ENCODE results near the gene IKZF4.
A peak's percentile ranks its signal among the peaks of the same experiment; 100 is the strongest.

IKZF4 gene

GRCh38 chr12:56011509-56012090 is 9.2 kb upstream of the IKZF4 start:
- Histone ChIP-seq H3K27ac (ENCODE audit: low read depth, low read length) (no peak overlapping the region), H3K4me1 (ENCODE audit: control insufficient read depth in 1 of 2, insufficient read depth in 2 of 2, low read length in 2 of 2) (peaks cover 26% of the 10 kb centered on the region in 2 donors), H3K9me3 (ENCODE audit: control insufficient read depth in 1 of 2, low read length in 2 of 2) (no peaks in the 10 kb centered on the region), H3K36me3 (ENCODE audit: control insufficient read depth in 1 of 2, insufficient read depth in 2 of 2, low read length in 2 of 2) (no peaks in the 10 kb centered on the region), H3K4me3 (ENCODE audit: low read depth in 1 of 2, low read length in 2 of 2) (no peak overlapping the region), H3K27me3 (ENCODE audit: control insufficient read depth in 1 of 2, insufficient read depth in 2 of 2, low read length in 2 of 2) (no peaks in the 10 kb centered on the region), H3K9ac (ENCODE audit: low read depth in 1 of 2, low read length in 2 of 2) (no peak overlapping the region)

DNA sequence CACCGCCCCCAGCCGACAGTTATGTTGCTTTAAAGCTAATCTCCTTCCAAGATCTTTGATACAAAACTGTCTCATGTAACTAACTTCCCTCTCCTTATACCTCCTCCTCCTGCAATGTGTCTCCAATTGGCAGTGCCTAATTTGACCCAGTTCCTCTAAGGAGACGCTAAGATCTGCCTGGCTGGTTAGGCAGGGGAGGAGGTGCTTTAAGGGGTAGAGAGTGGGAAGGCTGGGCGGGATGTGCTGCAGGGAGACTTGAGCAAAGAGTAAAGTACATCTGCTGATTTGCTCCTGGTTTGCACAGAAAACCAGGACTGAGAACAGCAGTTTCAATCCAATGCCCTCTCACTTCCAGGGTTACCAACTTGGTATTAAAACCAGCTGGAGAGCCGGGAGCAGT is 7.4 kb upstream of the IKZF4 start:
- H3K36me3 ChIP-seq (ENCODE audit: control insufficient read depth in 1 of 2, insufficient read depth in 2 of 2, low read length in 2 of 2): no peaks in the 10 kb centered on the region
- peaks cover 19 to 20% of the 10 kb centered on the region in 2 donors for H3K4me1 ChIP-seq (ENCODE audit: control insufficient read depth in 1 of 2, insufficient read depth in 2 of 2, low read length in 2 of 2)
- H3K9me3 ChIP-seq (ENCODE audit: control insufficient read depth in 1 of 2, low read length in 2 of 2): no peaks in the 10 kb centered on the region
- H3K27me3 ChIP-seq (ENCODE audit: control insufficient read depth in 1 of 2, insufficient read depth in 2 of 2, low read length in 2 of 2): no peaks in the 10 kb centered on the region
- H3K27ac ChIP-seq (ENCODE audit: low read depth, low read length): no peak overlapping the region
- peak overlapping the region in 1 of 2 donors; percentile 0 for H3K9ac ChIP-seq (ENCODE audit: low read depth in 1 of 2, low read length in 2 of 2)
- no peak overlapping the region for H3K4me3 ChIP-seq (ENCODE audit: low read depth in 1 of 2, low read length in 2 of 2)

DNA sequence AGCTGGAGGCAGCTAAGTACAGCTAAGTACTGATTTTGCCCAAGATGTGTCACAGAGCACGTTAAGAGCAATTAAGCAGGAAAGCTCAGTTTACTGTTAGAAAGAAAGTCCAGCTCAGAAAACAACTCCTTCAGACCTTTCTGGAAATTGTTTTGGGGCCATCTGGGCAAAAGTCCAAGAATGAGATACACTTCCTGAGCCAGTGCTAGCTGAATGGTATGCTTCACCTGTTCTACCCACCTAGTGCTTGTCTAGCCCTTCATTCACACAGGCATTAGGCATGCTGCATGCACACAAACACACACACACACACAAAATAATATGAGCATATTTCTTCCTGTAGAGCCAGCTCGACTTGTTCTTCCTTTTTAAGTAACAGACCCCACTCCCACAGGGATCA is 6.6 kb upstream of the IKZF4 start:
- Histone ChIP-seq H3K27me3 (ENCODE audit: control insufficient read depth in 1 of 2, insufficient read depth in 2 of 2, low read length in 2 of 2) (no peaks in the 10 kb centered on the region), H3K4me3 (ENCODE audit: low read depth in 1 of 2, low read length in 2 of 2) (no peak overlapping the region), H3K4me1 (ENCODE audit: control insufficient read depth in 1 of 2, insufficient read depth in 2 of 2, low read length in 2 of 2) (peaks cover 17 to 20% of the 10 kb centered on the region in 2 donors), H3K27ac (ENCODE audit: low read depth, low read length) (no peak overlapping the region), H3K36me3 (ENCODE audit: control insufficient read depth in 1 of 2, insufficient read depth in 2 of 2, low read length in 2 of 2) (no peaks in the 10 kb centered on the region), H3K9me3 (ENCODE audit: control insufficient read depth in 1 of 2, low read length in 2 of 2) (no peaks in the 10 kb centered on the region), H3K9ac (ENCODE audit: low read depth in 1 of 2, low read length in 2 of 2) (no peak overlapping the region)

GRCh38 chr12:56017181-56017580 is 3.7 kb upstream of the IKZF4 start:
- no peaks in the 10 kb centered on the region for H3K36me3 ChIP-seq (ENCODE audit: control insufficient read depth in 1 of 2, insufficient read depth in 2 of 2, low read length in 2 of 2)
- no peaks in the 10 kb centered on the region for H3K27me3 ChIP-seq (ENCODE audit: control insufficient read depth in 1 of 2, insufficient read depth in 2 of 2, low read length in 2 of 2)
- H3K9ac ChIP-seq (ENCODE audit: low read depth in 1 of 2, low read length in 2 of 2): no peak overlapping the region
- H3K27ac ChIP-seq (ENCODE audit: low read depth, low read length): no peak overlapping the region
- H3K9me3 ChIP-seq (ENCODE audit: control insufficient read depth in 1 of 2, low read length in 2 of 2): no peaks in the 10 kb centered on the region
- no peak overlapping the region for H3K4me3 ChIP-seq (ENCODE audit: low read depth in 1 of 2, low read length in 2 of 2)
- H3K4me1 ChIP-seq (ENCODE audit: control insufficient read depth in 1 of 2, insufficient read depth in 2 of 2, low read length in 2 of 2): peaks cover 18% of the 10 kb centered on the region in 2 donors

GRCh38 chr12:56018356-56018755 is 2.5 kb upstream of the IKZF4 start:
- Histone ChIP-seq H3K9me3 (ENCODE audit: control insufficient read depth in 1 of 2, low read length in 2 of 2) (no peaks in the 10 kb centered on the region), H3K4me3 (ENCODE audit: low read depth in 1 of 2, low read length in 2 of 2) (no peak overlapping the region), H3K27me3 (ENCODE audit: control insufficient read depth in 1 of 2, insufficient read depth in 2 of 2, low read length in 2 of 2) (no peaks in the 10 kb centered on the region), H3K9ac (ENCODE audit: low read depth in 1 of 2, low read length in 2 of 2) (no peak overlapping the region), H3K27ac (ENCODE audit: low read depth, low read length) (no peak overlapping the region), H3K4me1 (ENCODE audit: control insufficient read depth in 1 of 2, insufficient read depth in 2 of 2, low read length in 2 of 2) (peaks cover 18% of the 10 kb centered on the region in 2 donors), H3K36me3 (ENCODE audit: control insufficient read depth in 1 of 2, insufficient read depth in 2 of 2, low read length in 2 of 2) (no peaks in the 10 kb centered on the region)

DNA sequence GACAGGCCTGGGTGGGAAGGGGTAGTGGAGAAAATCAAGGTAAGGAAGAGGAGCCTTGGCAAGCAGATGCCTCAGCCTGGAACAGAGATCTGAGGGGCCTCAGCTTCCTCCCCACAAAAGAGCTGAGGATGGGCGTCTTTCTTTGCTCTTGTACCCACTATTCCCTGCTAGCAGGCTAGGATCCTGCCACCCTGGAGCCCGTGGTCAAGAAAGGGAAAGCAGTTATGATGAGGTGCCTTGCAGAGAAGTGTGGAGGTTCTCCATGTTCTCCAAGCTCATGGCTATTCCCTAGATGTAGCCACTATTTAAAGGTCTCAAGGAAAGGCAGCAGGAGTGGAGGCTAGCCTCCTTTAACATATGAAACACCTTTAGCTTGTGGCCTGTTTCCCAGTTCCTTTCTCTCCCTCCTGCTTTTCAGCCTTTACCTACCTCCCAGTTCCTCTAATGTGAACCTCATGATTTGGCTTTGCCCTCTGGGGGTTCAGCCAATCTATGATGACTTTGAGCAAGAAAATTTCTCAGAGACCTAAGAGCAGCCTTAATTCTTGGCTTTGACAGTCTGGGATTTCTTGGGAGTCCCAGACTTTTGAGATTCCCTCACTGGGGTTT is 1.1 kb downstream of the IKZF4 start:
- peaks cover 4 to 5% of the 10 kb centered on the region in 2 donors for H3K36me3 ChIP-seq (ENCODE audit: control insufficient read depth in 1 of 2, insufficient read depth in 2 of 2, low read length in 2 of 2)
- peak overlapping the region in 1 of 2 donors; percentile 28 for H3K9ac ChIP-seq (ENCODE audit: low read depth in 1 of 2, low read length in 2 of 2)
- peaks cover 5 to 6% of the 10 kb centered on the region in 2 donors for H3K4me1 ChIP-seq (ENCODE audit: control insufficient read depth in 1 of 2, insufficient read depth in 2 of 2, low read length in 2 of 2)
- H3K4me3 ChIP-seq (ENCODE audit: low read depth in 1 of 2, low read length in 2 of 2): peak overlapping the region; percentile 23 to 46
- H3K27me3 ChIP-seq (ENCODE audit: control insufficient read depth in 1 of 2, insufficient read depth in 2 of 2, low read length in 2 of 2): no peaks in the 10 kb centered on the region
- no peaks in the 10 kb centered on the region for H3K9me3 ChIP-seq (ENCODE audit: control insufficient read depth in 1 of 2, low read length in 2 of 2)
- no peak overlapping the region for H3K27ac ChIP-seq (ENCODE audit: low read depth, low read length)

- no peak overlapping the region for H3K27ac ChIP-seq (ENCODE audit: low read depth, low read length)
- no peaks in the 10 kb centered on the region for H3K27me3 ChIP-seq (ENCODE audit: control insufficient read depth in 1 of 2, insufficient read depth in 2 of 2, low read length in 2 of 2)
- H3K9ac ChIP-seq (ENCODE audit: low read depth in 1 of 2, low read length in 2 of 2): no peak overlapping the region
- H3K9me3 ChIP-seq (ENCODE audit: control insufficient read depth in 1 of 2, low read length in 2 of 2): no peaks in the 10 kb centered on the region
- peaks cover 9 to 27% of the 10 kb centered on the region in 2 donors for H3K36me3 ChIP-seq (ENCODE audit: control insufficient read depth in 1 of 2, insufficient read depth in 2 of 2, low read length in 2 of 2)
- no peak overlapping the region for H3K4me3 ChIP-seq (ENCODE audit: low read depth in 1 of 2, low read length in 2 of 2)
- H3K4me1 ChIP-seq (ENCODE audit: control insufficient read depth in 1 of 2, insufficient read depth in 2 of 2, low read length in 2 of 2): peaks cover 2 to 8% of the 10 kb centered on the region in 2 donors
Observed at GRCh38 chr12:56028511-56029165, 7.8 kb downstream of the IKZF4 start.

DNA sequence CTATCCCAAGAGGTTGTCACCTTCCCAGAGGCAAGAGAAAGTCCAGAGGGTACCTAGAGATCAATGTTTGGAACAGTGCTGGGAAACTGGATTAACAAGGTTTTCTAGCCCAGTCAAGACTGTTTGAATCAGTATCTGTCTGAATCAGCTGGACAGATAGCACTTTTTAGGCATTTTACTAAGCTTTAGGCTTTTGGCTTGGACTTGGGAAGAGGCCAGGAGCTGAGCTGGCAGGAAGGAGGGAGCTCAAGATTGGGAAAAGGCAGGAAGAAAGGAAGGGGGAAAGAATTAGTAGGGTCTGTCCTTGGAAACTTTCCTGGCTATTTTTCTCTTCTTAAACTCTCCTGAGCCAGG is 8.3 kb downstream of the IKZF4 start:
- Histone ChIP-seq H3K36me3 (ENCODE audit: control insufficient read depth in 1 of 2, insufficient read depth in 2 of 2, low read length in 2 of 2) (peaks cover 9 to 27% of the 10 kb centered on the region in 2 donors), H3K9me3 (ENCODE audit: control insufficient read depth in 1 of 2, low read length in 2 of 2) (no peaks in the 10 kb centered on the region), H3K27ac (ENCODE audit: low read depth, low read length) (no peak overlapping the region), H3K9ac (ENCODE audit: low read depth in 1 of 2, low read length in 2 of 2) (no peak overlapping the region), H3K4me1 (ENCODE audit: control insufficient read depth in 1 of 2, insufficient read depth in 2 of 2, low read length in 2 of 2) (peaks cover 2 to 8% of the 10 kb centered on the region in 2 donors), H3K4me3 (ENCODE audit: low read depth in 1 of 2, low read length in 2 of 2) (no peak overlapping the region), H3K27me3 (ENCODE audit: control insufficient read depth in 1 of 2, insufficient read depth in 2 of 2, low read length in 2 of 2) (no peaks in the 10 kb centered on the region)

- Histone ChIP-seq H3K4me1 (ENCODE audit: control insufficient read depth in 1 of 2, insufficient read depth in 2 of 2, low read length in 2 of 2) (peaks cover 2 to 8% of the 10 kb centered on the region in 2 donors), H3K36me3 (ENCODE audit: control insufficient read depth in 1 of 2, insufficient read depth in 2 of 2, low read length in 2 of 2) (peaks cover 12 to 31% of the 10 kb centered on the region in 2 donors), H3K4me3 (ENCODE audit: low read depth in 1 of 2, low read length in 2 of 2) (no peak overlapping the region), H3K9me3 (ENCODE audit: control insufficient read depth in 1 of 2, low read length in 2 of 2) (no peaks in the 10 kb centered on the region), H3K27ac (ENCODE audit: low read depth, low read length) (no peak overlapping the region), H3K27me3 (ENCODE audit: control insufficient read depth in 1 of 2, insufficient read depth in 2 of 2, low read length in 2 of 2) (no peaks in the 10 kb centered on the region), H3K9ac (ENCODE audit: low read depth in 1 of 2, low read length in 2 of 2) (no peak overlapping the region)
Observed at GRCh38 chr12:56029666-56030293, 8.9 kb downstream of the IKZF4 start.

DNA sequence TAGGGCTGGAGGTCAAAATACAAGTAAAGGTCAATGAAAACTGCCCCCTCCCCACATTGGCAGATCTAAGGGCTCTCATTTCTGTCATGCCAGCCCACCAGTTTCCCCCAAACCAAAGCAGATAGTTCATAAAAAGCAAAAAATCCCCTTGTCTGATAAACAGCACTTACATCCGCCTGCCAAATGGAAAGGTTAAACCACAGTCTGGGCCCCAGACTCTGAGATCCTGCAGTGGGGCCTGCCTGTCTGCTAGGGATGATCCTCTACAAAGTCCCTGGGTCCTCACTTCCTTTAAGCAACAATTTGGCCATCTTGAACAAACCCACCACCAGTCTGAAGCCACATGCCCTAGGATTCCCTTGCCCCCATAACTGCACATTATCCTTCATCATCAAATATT is 11.1 kb downstream of the IKZF4 start:
- Histone ChIP-seq H3K27ac (ENCODE audit: low read depth, low read length) (no peak overlapping the region), H3K4me3 (ENCODE audit: low read depth in 1 of 2, low read length in 2 of 2) (no peak overlapping the region), H3K27me3 (ENCODE audit: control insufficient read depth in 1 of 2, insufficient read depth in 2 of 2, low read length in 2 of 2) (no peaks in the 10 kb centered on the region), H3K9ac (ENCODE audit: low read depth in 1 of 2, low read length in 2 of 2) (no peak overlapping the region), H3K4me1 (ENCODE audit: control insufficient read depth in 1 of 2, insufficient read depth in 2 of 2, low read length in 2 of 2) (peaks cover 2 to 8% of the 10 kb centered on the region in 2 donors), H3K9me3 (ENCODE audit: control insufficient read depth in 1 of 2, low read length in 2 of 2) (no peaks in the 10 kb centered on the region), H3K36me3 (ENCODE audit: control insufficient read depth in 1 of 2, insufficient read depth in 2 of 2, low read length in 2 of 2) (peaks cover 13 to 32% of the 10 kb centered on the region in 2 donors)

Measured in duodenal mucosa (tissue), 2 donors.